NCI-H128 (cell line): ENCODE results near the gene CLEC1A.
"Not testable (repeated sequence)": the region's sequence is repeated elsewhere in the genome, so short reads cannot be mapped to it uniquely, and the experiment has no call there.

Experiments
- DNase-seq: peaks from one replicate; lab custom pipeline; 2025; ENCODE audit not compliant: unreplicated experiment; lab: John Stamatoyannopoulos, UW

Gene CLEC1A

DNA sequence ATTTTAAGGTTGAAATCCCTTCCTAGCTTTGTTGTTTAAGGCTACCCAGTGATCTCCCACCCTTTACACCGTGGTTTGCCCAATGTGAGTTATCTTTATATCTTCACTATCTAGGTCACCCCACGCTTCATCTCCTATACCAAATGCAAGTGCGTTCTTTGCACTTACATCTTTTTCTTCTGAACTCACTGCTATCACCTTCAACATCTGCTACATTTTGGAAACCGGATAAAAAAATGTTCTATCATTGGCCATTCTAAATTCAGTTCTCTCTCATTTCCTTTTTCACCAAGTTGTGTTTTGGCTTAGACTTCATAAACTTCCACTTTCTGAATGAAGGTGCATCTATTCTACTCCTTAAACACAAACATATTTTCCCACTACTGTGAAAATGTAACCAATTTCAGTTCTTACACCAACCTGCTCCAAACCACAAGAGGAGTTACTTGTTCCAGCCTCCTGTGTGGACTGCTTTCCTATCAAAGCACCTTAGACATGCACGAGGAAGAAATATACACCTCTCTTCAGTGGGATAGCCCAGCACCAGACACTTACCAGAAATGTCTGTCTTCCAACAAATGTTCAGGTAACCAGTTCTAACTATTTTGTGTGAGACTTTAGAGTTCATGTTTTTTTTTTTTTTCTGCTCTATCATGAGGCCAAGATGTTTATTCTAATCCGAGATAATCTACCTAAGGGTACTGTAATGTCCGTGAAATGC, 46.4 kb downstream of the CLEC1A start:
- no peak for DNase-seq

DNA sequence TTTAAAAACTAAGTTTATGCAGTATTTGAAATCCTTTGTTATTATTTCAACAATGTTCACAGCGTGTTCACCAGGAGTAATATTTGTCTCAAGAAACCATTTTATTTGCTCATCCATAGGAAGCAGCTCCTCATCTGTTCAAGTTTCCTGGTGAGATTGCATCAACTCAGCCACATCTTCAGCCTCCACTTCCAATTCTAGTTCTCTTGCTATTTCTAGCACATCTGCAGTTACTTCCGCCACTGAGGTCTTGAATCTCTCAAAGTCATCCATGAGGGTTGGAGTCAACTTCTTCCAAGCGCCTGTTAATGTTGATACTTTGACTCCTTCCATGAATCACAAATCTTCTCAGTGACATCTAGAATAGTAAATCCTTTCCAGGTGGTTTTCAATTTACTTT, 50.3 kb downstream of the CLEC1A start:
- no peak for DNase-seq

DNA sequence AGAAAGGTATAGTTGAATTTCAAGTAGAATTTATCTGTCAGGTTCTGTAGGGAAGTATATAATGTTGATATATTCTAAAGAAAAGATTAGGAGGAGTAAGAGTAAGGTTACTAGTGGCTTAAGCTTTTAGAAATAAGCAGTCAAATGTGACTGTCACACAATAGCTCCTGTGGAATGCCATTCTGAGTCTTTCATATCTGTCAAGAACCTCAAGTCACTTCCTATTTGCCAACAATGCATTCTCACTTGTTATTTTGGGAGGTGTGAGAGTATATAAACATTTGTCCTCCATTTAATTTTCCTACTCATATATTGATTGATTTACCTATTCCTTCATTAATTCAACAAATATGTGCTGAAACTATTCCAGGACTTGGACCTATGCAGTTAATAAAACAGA, 56.6 kb downstream of the CLEC1A start:
- no peak for DNase-seq

DNA sequence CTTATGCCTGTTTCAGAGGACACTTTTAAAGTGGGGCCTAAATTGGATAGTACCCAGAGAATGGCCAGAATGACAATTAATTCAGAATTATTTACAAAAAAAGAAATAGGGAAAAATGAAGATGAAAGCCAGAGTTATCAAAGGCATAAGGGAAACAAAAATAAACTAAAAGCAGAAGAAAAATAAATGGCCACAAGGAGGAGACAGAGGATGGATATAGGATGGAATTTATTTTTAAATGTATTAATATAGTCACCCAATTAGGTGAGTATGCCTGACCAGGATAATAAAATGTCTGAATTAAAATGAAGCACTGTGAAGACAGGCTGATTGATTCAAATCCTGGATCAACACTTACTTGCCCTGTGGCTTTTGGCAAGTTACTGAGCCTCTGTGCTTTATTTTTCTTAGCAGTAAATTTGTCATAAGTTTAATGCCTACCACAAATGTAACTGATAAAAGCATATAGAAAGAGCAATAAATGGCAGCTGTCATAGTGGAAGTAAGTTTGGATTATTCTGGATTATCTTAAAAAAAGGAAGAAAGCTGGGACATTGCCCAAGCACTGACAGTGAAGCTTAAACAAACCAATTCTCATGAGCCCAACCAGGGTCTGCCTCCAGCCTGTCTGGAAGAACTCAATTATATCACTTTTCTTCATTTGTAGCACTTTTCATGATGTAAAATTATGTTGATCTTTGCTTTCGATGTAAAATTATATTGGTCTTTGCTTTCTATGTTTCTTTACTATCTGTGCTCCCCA, 64.8 kb downstream of the CLEC1A start:
- DNase-seq = no peak

DNA sequence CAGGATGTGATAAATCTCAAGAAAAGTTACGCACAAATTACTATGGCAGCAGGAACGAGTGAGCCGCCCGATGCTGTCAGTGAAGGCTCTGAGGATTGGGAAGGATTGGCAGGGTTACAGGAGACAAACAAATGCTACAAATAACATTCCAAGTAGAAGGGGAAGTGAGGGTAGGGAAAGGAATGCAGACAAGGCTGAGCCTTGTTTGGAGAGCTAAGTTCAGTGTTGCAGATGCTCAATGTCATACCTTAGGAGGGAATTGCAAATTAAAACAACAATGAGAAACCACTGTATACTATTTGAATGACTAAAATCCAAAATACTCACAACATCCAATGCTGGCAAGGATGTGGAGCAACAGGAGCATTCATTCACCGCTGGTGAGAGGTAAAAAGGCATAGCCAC, 67.0 kb downstream of the CLEC1A start:
- DNase-seq = no peak

- no peak for DNase-seq
Observed at GRCh38 chr12:10031321-10031720, 67.5 kb downstream of the CLEC1A start.

DNA sequence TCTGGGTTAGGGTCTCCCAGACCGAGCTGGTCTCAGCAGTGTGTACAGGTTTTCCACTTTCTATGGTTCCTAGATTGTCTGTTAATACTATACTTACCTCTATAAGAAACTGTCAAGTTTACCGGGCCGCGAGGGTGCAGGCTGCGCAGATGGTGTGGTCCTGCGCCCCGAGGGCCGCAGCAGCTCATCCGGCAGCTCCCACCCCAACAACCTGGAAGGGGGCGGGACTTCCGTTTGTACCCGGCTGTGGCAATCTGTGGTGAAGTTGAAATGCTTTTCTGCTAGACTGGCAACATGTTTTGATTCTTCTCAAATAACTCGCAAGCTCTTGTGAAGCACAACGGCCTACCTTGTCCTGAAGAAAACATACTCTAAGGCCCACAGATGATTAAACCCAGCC, 68.3 kb downstream of the CLEC1A start, which contains the start of gene CLEC9A:
Gene CLEC9A (plus strand): TSS at position 237 of the 400 bp plus-strand sequence. CDS start 22,006 bp downstream, outside the sequence.
- DNase-seq = no peak

GRCh38 chr12:10027721-10028120, 71.1 kb downstream of the CLEC1A start:
- DNase-seq = no peak

DNA sequence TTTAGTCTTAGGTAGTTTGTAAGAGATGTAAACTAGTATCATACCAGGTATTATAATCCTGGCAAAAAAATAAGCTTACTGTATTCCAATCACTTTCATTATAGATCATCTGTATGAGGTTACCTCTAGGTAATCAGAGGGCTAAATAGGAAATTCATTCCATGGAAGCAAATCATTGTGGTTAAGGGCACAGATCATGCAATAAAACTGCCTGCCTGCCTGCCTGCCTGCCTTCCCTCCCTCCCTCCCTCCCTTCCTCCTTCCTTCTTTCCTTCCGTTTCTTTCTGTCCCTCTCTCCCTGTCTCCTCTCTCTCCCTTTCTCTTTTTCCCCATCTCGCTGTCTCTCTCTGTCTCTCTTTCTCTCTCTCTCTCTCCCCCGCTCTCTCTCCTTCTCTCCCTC, 71.5 kb downstream of the CLEC1A start:
- DNase-seq = no peak

DNA sequence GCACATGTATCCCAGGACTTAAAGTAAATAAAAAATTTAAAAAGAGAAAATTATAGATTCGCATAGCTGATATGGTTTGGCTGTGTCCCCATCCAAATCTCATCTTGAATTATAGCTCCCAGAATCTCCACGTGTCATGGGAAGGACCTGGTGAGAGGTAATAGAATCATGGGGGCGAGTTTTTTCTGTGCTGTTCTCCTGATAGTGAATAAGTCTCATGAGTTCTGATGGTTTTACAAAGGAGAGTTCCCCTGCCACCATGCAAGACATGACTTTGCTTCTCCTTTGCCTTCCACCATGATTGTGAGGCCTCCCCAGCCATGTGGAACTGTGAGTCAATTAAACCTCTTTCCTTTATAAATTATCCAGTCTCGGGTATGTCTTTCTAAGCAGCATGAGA, 72.1 kb downstream of the CLEC1A start:
- not testable (repeated sequence) for DNase-seq

DNA sequence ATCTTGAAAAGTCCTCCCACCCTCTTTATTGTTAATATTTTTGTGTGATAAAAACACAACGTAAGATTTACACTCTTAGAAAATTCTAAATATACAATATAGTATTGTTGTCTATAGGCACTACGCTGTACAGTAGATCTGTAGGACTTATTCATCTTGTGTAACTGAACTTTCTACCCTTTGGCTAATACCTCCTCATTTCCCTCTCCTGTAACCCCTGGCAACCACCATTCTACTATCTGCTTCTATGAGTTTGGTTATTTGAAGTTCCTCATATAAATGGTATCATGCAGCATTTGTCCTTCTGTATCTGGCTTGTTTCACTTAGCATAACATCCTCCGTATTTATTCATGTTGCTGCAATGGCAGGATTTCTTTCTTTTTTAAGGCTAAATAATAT, 73.5 kb downstream of the CLEC1A start:
- no peak for DNase-seq

DNA sequence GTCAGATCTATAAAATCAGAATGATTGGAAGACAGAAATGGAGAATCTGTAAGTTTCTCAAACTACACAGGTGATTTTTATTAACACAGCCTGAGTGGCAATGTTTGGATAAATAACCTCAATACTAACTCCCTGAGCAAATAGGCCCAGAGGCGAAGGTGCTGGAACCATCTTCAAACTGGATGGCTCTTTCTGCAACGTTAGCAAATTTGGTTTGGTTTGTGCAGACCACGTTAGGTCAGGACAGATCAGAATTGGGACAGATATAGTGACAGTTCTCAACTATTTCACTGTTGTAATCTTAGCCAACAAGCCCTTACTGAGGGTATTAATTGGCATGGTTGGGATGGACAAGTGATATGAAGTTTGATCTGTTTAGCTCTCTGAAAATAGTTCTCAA, 77.4 kb downstream of the CLEC1A start:
- no peak for DNase-seq
